ENCODE data around the gene SDF4. TPM values are rescaled to one million over a fixed set of nuclear protein-coding genes. Genes with fewer than 3 reads are reported as not detected.

Gene SDF4
- total RNA-seq, 1 experiment from 2014 or later, result 122 TPM

GRCh38 chr1:1185101-1185765 lies 46.6 kb downstream of the SDF4 start:
- CTCF ChIA-PET, result no interaction called here
- POLR2A ChIA-PET, result no interaction called here
- Mint-ChIP-seq H3K4me3 (ENCODE audit: unreplicated experiment) (no peak overlapping the region), H3K36me3 (ENCODE audit: insufficient read depth, unreplicated experiment) (peaks cover 4% of the 10 kb centered on the region), H3K27ac (ENCODE audit: low read depth, unreplicated experiment) (no peak overlapping the region), H3K4me1 (ENCODE audit: insufficient read depth, unreplicated experiment) (no peaks in the 10 kb centered on the region), H3K27me3 (ENCODE audit: insufficient read depth, unreplicated experiment) (peaks cover 16% of the 10 kb centered on the region), H3K9me3 (ENCODE audit: unreplicated experiment) (no peaks in the 10 kb centered on the region)
- no peak for TF ChIP-seq CTCF (IDR thresholded peaks at IDR 0.05; ENCODE audit: unreplicated experiment)
- no TSS peak for BruUV-seq (replicated peaks)
- no peak for DNase-seq (ENCODE audit: unreplicated experiment)
- intact Hi-C loops (cut with micrococcal nuclease), result no loop called here

GRCh38 chr1:1183833-1184775 lies 47.7 kb downstream of the SDF4 start:
- ChIA-PET CTCF (no interaction called here), POLR2A (no interaction called here)
- Mint-ChIP-seq H3K36me3 (ENCODE audit: insufficient read depth, unreplicated experiment) (peaks cover 4% of the 10 kb centered on the region), H3K4me3 (ENCODE audit: unreplicated experiment) (no peak overlapping the region), H3K27me3 (ENCODE audit: insufficient read depth, unreplicated experiment) (peaks cover 6% of the 10 kb centered on the region), H3K4me1 (ENCODE audit: insufficient read depth, unreplicated experiment) (no peaks in the 10 kb centered on the region), H3K27ac (ENCODE audit: low read depth, unreplicated experiment) (no peak overlapping the region), H3K9me3 (ENCODE audit: unreplicated experiment) (no peaks in the 10 kb centered on the region)
- DNase-seq (ENCODE audit: unreplicated experiment), result no peak
- no peak for TF ChIP-seq CTCF (IDR thresholded peaks at IDR 0.05; ENCODE audit: unreplicated experiment)
- intact Hi-C loops (cut with micrococcal nuclease), result no loop called here
- no TSS peak for BruUV-seq (replicated peaks)

- no peak for TF ChIP-seq CTCF (IDR thresholded peaks at IDR 0.05; ENCODE audit: unreplicated experiment)
- Mint-ChIP-seq H3K27me3 (ENCODE audit: insufficient read depth, unreplicated experiment) (no peaks in the 10 kb centered on the region), H3K27ac (ENCODE audit: low read depth, unreplicated experiment) (no peak overlapping the region), H3K4me1 (ENCODE audit: insufficient read depth, unreplicated experiment) (no peaks in the 10 kb centered on the region), H3K9me3 (ENCODE audit: unreplicated experiment) (no peaks in the 10 kb centered on the region), H3K4me3 (ENCODE audit: unreplicated experiment) (no peak overlapping the region), H3K36me3 (ENCODE audit: insufficient read depth, unreplicated experiment) (peaks cover 4% of the 10 kb centered on the region)
- BruUV-seq (replicated peaks), result no TSS peak
- ChIA-PET POLR2A (no interaction called here), CTCF (interaction anchor here (0.6 kb wide), 1 partner anchor 57 kb away, joined by 3 read pairs; no protein-coding TSS in a partner anchor)
- intact Hi-C loops (cut with micrococcal nuclease), result no loop called here
- DNase-seq (ENCODE audit: unreplicated experiment), result no peak
Measured at GRCh38 chr1:1183221-1183747, 48.5 kb downstream of the SDF4 start.

- H3K36me3 Mint-ChIP-seq (ENCODE audit: insufficient read depth, unreplicated experiment), result peaks cover 4% of the 10 kb centered on the region
- H3K27ac Mint-ChIP-seq (ENCODE audit: low read depth, unreplicated experiment), result no peak overlapping the region
- H3K27me3 Mint-ChIP-seq (ENCODE audit: insufficient read depth, unreplicated experiment), result no peaks in the 10 kb centered on the region
- DNase-seq (ENCODE audit: unreplicated experiment), result no peak
- no TSS peak for BruUV-seq (replicated peaks)
- TF ChIP-seq CTCF (IDR thresholded peaks at IDR 0.05; ENCODE audit: unreplicated experiment), result no peak
- no peaks in the 10 kb centered on the region for H3K9me3 Mint-ChIP-seq (ENCODE audit: unreplicated experiment)
- no peaks in the 10 kb centered on the region for H3K4me1 Mint-ChIP-seq (ENCODE audit: insufficient read depth, unreplicated experiment)
- intact Hi-C loops (cut with micrococcal nuclease), result no loop called here
- CTCF ChIA-PET, result interaction anchor here (0.6 kb wide), 2 partner anchors 57 to 198 kb away, joined by 3 read pairs; no protein-coding TSS in a partner anchor
- POLR2A ChIA-PET, result no interaction called here
- H3K4me3 Mint-ChIP-seq (ENCODE audit: unreplicated experiment), result no peak overlapping the region
Measured at GRCh38 chr1:1182491-1183220, 49.1 kb downstream of the SDF4 start.

All from MCF 10A (cell line).